ENCODE data around the gene CD302.

- TF ChIP-seq CTCF (conservative IDR thresholded peaks at IDR 0.05) (no peak), ZFX (IDR thresholded peaks at IDR 0.05) (no peak)
Measured at GRCh38 chr2:159773886-159774285, 24.1 kb downstream of the CD302 start.

All from C4-2B (cell line).